ENCODE measurements around the gene PAX5.

PAX5 gene

DNA sequence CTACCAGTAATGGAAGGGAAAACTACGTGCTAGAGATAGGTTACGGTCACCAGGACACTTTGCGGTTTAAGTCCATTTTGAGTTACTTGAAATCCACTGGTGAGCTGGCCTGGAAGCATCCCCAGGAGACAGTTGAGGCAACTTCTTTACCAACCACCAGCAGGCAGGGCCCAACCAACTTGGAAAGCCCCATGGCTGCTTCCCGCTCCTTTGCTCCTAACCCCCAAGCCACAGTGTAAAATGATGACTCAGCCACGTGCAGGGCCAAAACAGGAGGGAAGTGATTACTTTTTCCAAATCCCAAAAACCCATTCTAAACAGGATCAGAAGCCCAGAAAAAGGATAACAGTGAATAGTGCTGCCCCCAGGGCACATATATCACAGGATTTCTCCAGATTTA lies 87.4 kb downstream of the PAX5 start:
- in situ Hi-C loops (cut with HindIII; ENCODE audit: low pct_unique_long_range_greater_than_20kb, low sequenced_read_pairs), result no loop called here
- TF ChIP-seq JUND (IDR thresholded peaks at IDR 0.05; ENCODE audit: low read depth), result no peak
- DNase-seq (ENCODE audit: low read depth in 1 of 2, low spot score in 1 of 2), result no peak

GRCh38 chr9:36945999-36946398 lies 88.1 kb downstream of the PAX5 start:
- TF ChIP-seq JUND (IDR thresholded peaks at IDR 0.05; ENCODE audit: low read depth), result no peak
- DNase-seq (ENCODE audit: low read depth in 1 of 2, low spot score in 1 of 2), result no peak
- in situ Hi-C loops (cut with HindIII; ENCODE audit: low pct_unique_long_range_greater_than_20kb, low sequenced_read_pairs), result no loop called here

GRCh38 chr9:36942891-36943290 lies 91.2 kb downstream of the PAX5 start:
- no peak for DNase-seq (ENCODE audit: low read depth in 1 of 2, low spot score in 1 of 2)
- no peak for TF ChIP-seq JUND (IDR thresholded peaks at IDR 0.05; ENCODE audit: low read depth)
- in situ Hi-C loops (cut with HindIII; ENCODE audit: low pct_unique_long_range_greater_than_20kb, low sequenced_read_pairs), result no loop called here

DNA sequence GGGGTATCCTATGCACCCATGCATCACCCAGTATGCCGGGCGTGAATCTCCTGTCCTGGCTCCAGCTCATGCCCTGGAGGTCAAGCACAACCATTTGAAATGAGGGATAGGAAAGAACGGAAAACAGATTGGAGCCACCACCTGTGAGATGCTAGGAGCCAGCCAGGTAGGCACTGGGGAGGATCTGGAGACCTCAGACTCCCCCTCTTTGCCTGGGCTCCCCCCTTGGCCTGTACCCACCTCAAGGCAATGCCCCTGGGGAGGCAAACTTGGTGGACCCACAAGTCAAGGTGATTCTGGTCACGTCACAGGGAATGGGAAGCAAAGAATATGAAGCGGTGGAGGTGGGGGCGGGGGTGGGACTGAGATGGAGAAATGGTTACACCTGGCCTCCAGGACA lies 92.6 kb downstream of the PAX5 start:
- DNase-seq (ENCODE audit: low read depth in 1 of 2, low spot score in 1 of 2), result no peak
- TF ChIP-seq JUND (IDR thresholded peaks at IDR 0.05; ENCODE audit: low read depth), result no peak
- in situ Hi-C loops (cut with HindIII; ENCODE audit: low pct_unique_long_range_greater_than_20kb, low sequenced_read_pairs), result no loop called here

GRCh38 chr9:36940881-36941280 lies 93.2 kb downstream of the PAX5 start:
- in situ Hi-C loops (cut with HindIII; ENCODE audit: low pct_unique_long_range_greater_than_20kb, low sequenced_read_pairs), result no loop called here
- TF ChIP-seq JUND (IDR thresholded peaks at IDR 0.05; ENCODE audit: low read depth), result no peak
- DNase-seq (ENCODE audit: low read depth in 1 of 2, low spot score in 1 of 2), result no peak

DNA sequence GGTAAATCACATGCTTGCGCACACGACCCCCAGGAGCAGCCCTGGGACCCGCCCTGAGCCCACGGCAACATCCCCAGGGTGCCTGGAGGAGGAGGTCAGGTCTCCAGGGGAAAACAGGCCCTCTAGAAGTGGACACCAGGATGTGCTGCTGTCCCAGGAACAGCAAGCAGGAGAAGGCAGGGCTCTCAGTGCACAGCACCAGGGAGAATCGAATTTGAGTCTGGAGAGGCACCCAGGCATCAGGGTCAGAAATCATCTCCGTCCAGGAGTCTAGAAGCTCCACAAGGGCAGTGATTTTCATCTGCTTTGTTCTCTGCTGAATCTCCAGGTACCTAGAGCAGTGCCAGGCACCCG lies 93.6 kb downstream of the PAX5 start:
- TF ChIP-seq JUND (IDR thresholded peaks at IDR 0.05; ENCODE audit: low read depth), result no peak
- in situ Hi-C loops (cut with HindIII; ENCODE audit: low pct_unique_long_range_greater_than_20kb, low sequenced_read_pairs), result no loop called here
- DNase-seq (ENCODE audit: low read depth in 1 of 2, low spot score in 1 of 2), result no peak

GRCh38 chr9:36939655-36940499 lies 94.2 kb downstream of the PAX5 start:
- no peak for TF ChIP-seq JUND (IDR thresholded peaks at IDR 0.05; ENCODE audit: low read depth)
- in situ Hi-C loops (cut with HindIII; ENCODE audit: low pct_unique_long_range_greater_than_20kb, low sequenced_read_pairs), result no loop called here
- DNase-seq (ENCODE audit: low read depth in 1 of 2, low spot score in 1 of 2), result no peak

DNA sequence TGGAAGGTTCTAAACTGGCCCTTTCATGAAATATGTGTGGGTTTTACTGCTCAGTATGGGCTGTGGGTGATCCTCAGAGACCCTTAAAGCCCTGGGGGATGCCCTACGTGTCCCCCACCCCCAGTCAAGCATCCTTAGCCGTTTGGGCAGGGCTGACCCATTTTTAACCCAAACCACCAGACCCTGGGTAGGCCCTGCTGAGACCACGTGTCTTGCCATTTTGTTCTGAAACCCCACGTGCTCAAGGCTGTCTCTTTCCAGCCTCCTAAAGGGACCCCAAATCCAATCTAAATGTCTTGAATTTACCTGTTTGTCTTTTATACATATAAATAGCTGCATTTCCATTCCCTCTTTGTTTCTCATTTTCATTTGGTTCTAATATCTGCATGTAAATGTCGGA lies 94.9 kb downstream of the PAX5 start:
- no peak for DNase-seq (ENCODE audit: low read depth in 1 of 2, low spot score in 1 of 2)
- no peak for TF ChIP-seq JUND (IDR thresholded peaks at IDR 0.05; ENCODE audit: low read depth)
- in situ Hi-C loops (cut with HindIII; ENCODE audit: low pct_unique_long_range_greater_than_20kb, low sequenced_read_pairs), result no loop called here

- in situ Hi-C loops (cut with HindIII; ENCODE audit: low pct_unique_long_range_greater_than_20kb, low sequenced_read_pairs), result no loop called here
- TF ChIP-seq JUND (IDR thresholded peaks at IDR 0.05; ENCODE audit: low read depth), result no peak
- no peak for DNase-seq (ENCODE audit: low read depth in 1 of 2, low spot score in 1 of 2)
Measured at GRCh38 chr9:36938617-36939016, 95.5 kb downstream of the PAX5 start.

DNA sequence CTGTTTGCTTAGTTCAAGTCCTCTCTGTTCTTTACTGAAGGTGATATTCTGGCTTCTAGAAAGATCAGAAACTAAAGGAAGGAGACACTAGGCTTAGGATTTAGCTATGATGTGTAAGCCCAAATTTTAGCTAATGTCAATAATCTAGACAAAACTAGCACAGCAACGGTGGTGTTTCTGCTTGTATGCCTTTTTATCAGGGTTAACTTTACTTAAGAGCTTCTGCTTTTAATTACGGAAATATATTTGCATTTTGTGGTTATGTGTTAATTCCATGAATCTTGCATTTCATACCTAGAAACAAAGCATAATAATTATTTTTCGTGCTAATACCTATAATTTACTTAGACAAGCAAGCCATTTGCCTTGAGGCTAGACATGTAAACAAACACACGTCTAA lies 96.1 kb downstream of the PAX5 start:
- no peak for DNase-seq (ENCODE audit: low read depth in 1 of 2, low spot score in 1 of 2)
- TF ChIP-seq JUND (IDR thresholded peaks at IDR 0.05; ENCODE audit: low read depth), result no peak
- in situ Hi-C loops (cut with HindIII; ENCODE audit: low pct_unique_long_range_greater_than_20kb, low sequenced_read_pairs), result no loop called here

GRCh38 chr9:36937346-36937745 lies 96.7 kb downstream of the PAX5 start:
- no peak for DNase-seq (ENCODE audit: low read depth in 1 of 2, low spot score in 1 of 2)
- in situ Hi-C loops (cut with HindIII; ENCODE audit: low pct_unique_long_range_greater_than_20kb, low sequenced_read_pairs), result no loop called here

DNA sequence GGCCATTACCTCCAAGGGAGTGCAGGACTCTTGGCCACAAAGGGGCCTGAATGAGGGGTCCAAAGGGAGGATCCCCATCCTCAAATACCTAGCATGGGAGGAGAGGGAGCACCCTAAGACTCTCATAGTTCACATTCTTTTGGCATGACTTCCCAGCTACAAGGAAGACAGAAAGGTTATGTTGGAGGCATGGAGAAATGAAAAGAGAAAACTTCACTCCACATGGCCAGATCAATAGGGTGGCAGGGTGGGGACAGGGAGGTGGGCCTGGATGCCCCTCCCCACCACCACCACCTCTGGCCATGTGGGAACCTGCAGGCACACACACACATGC lies 97.6 kb downstream of the PAX5 start:
- DNase-seq (ENCODE audit: low read depth in 1 of 2, low spot score in 1 of 2), result no peak
- no peak for TF ChIP-seq JUND (IDR thresholded peaks at IDR 0.05; ENCODE audit: low read depth)
- in situ Hi-C loops (cut with HindIII; ENCODE audit: low pct_unique_long_range_greater_than_20kb, low sequenced_read_pairs), result no loop called here

More at GRCh38 chr9:36937346-36937745, 96.7 kb downstream of the PAX5 start:
- no peak for TF ChIP-seq JUND (IDR thresholded peaks at IDR 0.05; ENCODE audit: low read depth)

- DNase-seq (ENCODE audit: low read depth in 1 of 2, low spot score in 1 of 2), result no peak
- in situ Hi-C loops (cut with HindIII; ENCODE audit: low pct_unique_long_range_greater_than_20kb, low sequenced_read_pairs), result no loop called here
- TF ChIP-seq JUND (IDR thresholded peaks at IDR 0.05; ENCODE audit: low read depth), result no peak
Measured at GRCh38 chr9:36935768-36936497, 98.1 kb downstream of the PAX5 start.
